Small intestine (tissue), 7 donors: Measurements from ENCODE around the gene HSCB. TPM values are rescaled to one million over a fixed set of nuclear protein-coding genes. Genes with fewer than 3 reads are reported as not detected.
"Not testable (repeated sequence)": the region's sequence is repeated elsewhere in the genome, so short reads cannot be mapped to it uniquely, and the experiment has no call there.

Experiments used
- DNase-seq, 2 donors: peaks; one replicate each; pipeline versions ENCODE4 v3.0.0 to v3.0.0-alpha.2; 2013
- FAIRE-seq: peaks from 2 replicates; lab custom pipeline; 2012; peaks lifted over from hg19 to GRCh38; lab: Jason Lieb, UNC
- H3K27ac ChIP-seq, 3 donors: one replicate each; pipeline ENCODE4 v1.5.1; 2013; ENCODE audit warnings: low read length in 2 of 3, mild to moderate bottlenecking in 2 of 3, control low read depth in 1 of 3, inconsistent platforms in 1 of 3, low read depth in 1 of 3, moderate library complexity in 1 of 3
- H3K27me3 ChIP-seq, 3 donors: one replicate each; pipeline ENCODE4 v1.6.1; 2013; ENCODE audit warnings: low read length in 3 of 3, inconsistent platforms in 1 of 3; ENCODE audit not compliant: control insufficient read depth in 3 of 3, insufficient read depth in 3 of 3
- H3K36me3 ChIP-seq, 3 donors: one replicate each; pipeline ENCODE4 v1.6.1; 2013; ENCODE audit warnings: low read length in 3 of 3, inconsistent platforms in 1 of 3, low read depth in 1 of 3, mild to moderate bottlenecking in 1 of 3, moderate library complexity in 1 of 3; ENCODE audit not compliant: control insufficient read depth in 3 of 3, insufficient read depth in 2 of 3
- H3K4me1 ChIP-seq, 3 donors: one replicate each; pipeline ENCODE4 v1.6.1; 2013; ENCODE audit warnings: low read length in 2 of 3, inconsistent platforms in 1 of 3, low read depth in 1 of 3, mild to moderate bottlenecking in 1 of 3, moderate library complexity in 1 of 3; ENCODE audit not compliant: control insufficient read depth in 3 of 3, insufficient read depth in 2 of 3
- H3K4me3 ChIP-seq, 3 donors: one replicate each; pipeline ENCODE4 v1.5.1; 2013; ENCODE audit warnings: low read length in 3 of 3, control low read depth in 1 of 3, inconsistent platforms in 1 of 3, low read depth in 1 of 3, mild to moderate bottlenecking in 1 of 3, moderate library complexity in 1 of 3
- H3K9me3 ChIP-seq, 2 donors: one replicate each; pipeline ENCODE4 v1.6.1; 2013; ENCODE audit warnings: low read depth in 1 of 2, low read length in 1 of 2; ENCODE audit not compliant: control insufficient read depth in 2 of 2, insufficient read depth in 1 of 2
- WGBS, 3 donors: extraction: QIAGEN DNeasy Blood & Tissue Kit; methylation state at CpG; one replicate each; pipeline ENCODE4 v1.1.7; 2013; 5-methylcytosine and 5-hydroxymethylcytosine counted together
- polyA plus RNA-seq, 4 donors: library from polyadenylated mRNA; stranded (reverse) in 3 of 4; unstranded in 1 of 4; fragments of 200-250 nt in 3 of 4; fragments of 120-200 nt in 1 of 4; gene quantifications; one replicate each; pipeline versions ENCODE4 v1.2.1 to v1.2.3, GENCODE V29; 2013
- donor health status: healthy with polysubstance abuse.
- donor health status: control.
- donor health status: control.
- donor health status: Bipolar disorder and iron deficiency.
- donor health status: healthy.

Gene HSCB
- polyA plus RNA-seq, 4 donors = 19.2 to 24.5 (median 20.3) TPM

- DNase-seq (no peak), FAIRE-seq (no peak)
- H3K27ac ChIP-seq = no peak overlapping the region
- H3K9me3 ChIP-seq = no peaks in the 10 kb centered on the region
- no peaks in the 10 kb centered on the region for H3K4me1 ChIP-seq
- H3K27me3 ChIP-seq = no peaks in the 10 kb centered on the region
- no peak overlapping the region for H3K4me3 ChIP-seq
- 69 to 96% (median 84%) methylated on average over 6 of the region's 6 CpGs for WGBS, 3 donors
- H3K36me3 ChIP-seq = peaks cover 0 to 46% (median 7%) of the 10 kb centered on the region in 3 donors
Measured at GRCh38 chr22:28750471-28750881, 8.6 kb downstream of the HSCB start.

DNA sequence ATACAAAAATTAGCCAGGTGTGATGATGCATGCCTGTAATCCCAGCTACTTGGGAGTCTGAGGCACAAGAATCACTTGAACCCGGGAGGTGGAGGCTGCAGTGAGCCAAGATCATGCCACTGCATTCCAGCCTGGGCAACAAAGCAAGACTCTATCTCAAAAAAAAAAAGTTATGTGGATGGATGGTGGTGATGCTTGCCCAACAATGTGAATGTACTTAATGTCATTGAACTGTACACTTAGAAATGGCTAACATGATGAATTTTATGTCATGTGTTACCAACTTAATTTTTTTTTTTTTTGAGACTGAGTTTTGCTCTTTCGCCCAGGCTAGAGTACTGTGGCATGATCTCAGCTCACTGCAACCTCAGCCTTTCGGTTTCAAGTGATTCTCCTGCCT is 12.7 kb downstream of the HSCB start:
- not testable (repeated sequence) for DNase-seq, H3K4me3 ChIP-seq, H3K4me1 ChIP-seq, H3K9me3 ChIP-seq, H3K27ac ChIP-seq, H3K27me3 ChIP-seq, FAIRE-seq
- 97 to 98% (median 98%) methylated on average over 3 of the region's 3 CpGs for WGBS, 3 donors
- H3K36me3 ChIP-seq = peaks cover 0 to 20% (median 3%) of the 10 kb centered on the region in 3 donors

GRCh38 chr22:28759861-28760560 is 18.2 kb downstream of the HSCB start:
- FAIRE-seq = no peak
- H3K4me1 ChIP-seq = no peaks in the 10 kb centered on the region
- peak overlapping the region in 1 of 3 donors; percentile 22 for H3K27ac ChIP-seq
- H3K36me3 ChIP-seq = peaks cover 0 to 3% (median 0%) of the 10 kb centered on the region in 3 donors
- no peak overlapping the region for H3K4me3 ChIP-seq
- DNase-seq = no peak
- H3K9me3 ChIP-seq = no peaks in the 10 kb centered on the region
- H3K27me3 ChIP-seq = no peaks in the 10 kb centered on the region
- WGBS, 3 donors = 55 to 83% (median 77%) methylated on average over 3 of the region's 3 CpGs

- Histone ChIP-seq H3K4me1 (no peaks in the 10 kb centered on the region), H3K27ac (no peak overlapping the region), H3K9me3 (no peaks in the 10 kb centered on the region), H3K36me3 (no peaks in the 10 kb centered on the region), H3K4me3 (no peak overlapping the region), H3K27me3 (no peaks in the 10 kb centered on the region)
- WGBS, 3 donors = 94 to 99% (median 95%) methylated on average over 10 of the region's 10 CpGs
- DNase-seq (no peak), FAIRE-seq (no peak)
Measured at GRCh38 chr22:28761449-28761755, 19.6 kb downstream of the HSCB start.

- H3K27ac ChIP-seq, H3K36me3 ChIP-seq, H3K9me3 ChIP-seq, FAIRE-seq, H3K27me3 ChIP-seq, H3K4me3 ChIP-seq, DNase-seq, H3K4me1 ChIP-seq: not testable (repeated sequence)
- 91 to 94% (median 93%) methylated on average over 4 of the region's 4 CpGs for WGBS, 3 donors
Measured at GRCh38 chr22:28762000-28762399, 20.2 kb downstream of the HSCB start.

- Histone ChIP-seq H3K27ac (no peak overlapping the region), H3K9me3 (peaks cover 0 to 4% of the 10 kb centered on the region in 2 donors), H3K4me3 (no peak overlapping the region), H3K36me3 (no peaks in the 10 kb centered on the region), H3K27me3 (no peaks in the 10 kb centered on the region), H3K4me1 (no peaks in the 10 kb centered on the region)
- 81 to 94% (median 85%) methylated on average over 3 of the region's 3 CpGs for WGBS, 3 donors
- DNase-seq = no peak
- FAIRE-seq = no peak
Measured at GRCh38 chr22:28766628-28767027, 24.8 kb downstream of the HSCB start.

GRCh38 chr22:28768701-28769393 is 27.0 kb downstream of the HSCB start:
- no peaks in the 10 kb centered on the region for H3K27me3 ChIP-seq
- FAIRE-seq (no peak), DNase-seq (no peak)
- H3K9me3 ChIP-seq = peaks cover 0 to 4% of the 10 kb centered on the region in 2 donors
- H3K4me3 ChIP-seq = no peak overlapping the region
- 85 to 90% (median 88%) methylated on average over 6 of the region's 6 CpGs for WGBS, 3 donors
- H3K27ac ChIP-seq = no peak overlapping the region
- H3K4me1 ChIP-seq = peaks cover 0 to 5% (median 0%) of the 10 kb centered on the region in 3 donors
- no peaks in the 10 kb centered on the region for H3K36me3 ChIP-seq

DNA sequence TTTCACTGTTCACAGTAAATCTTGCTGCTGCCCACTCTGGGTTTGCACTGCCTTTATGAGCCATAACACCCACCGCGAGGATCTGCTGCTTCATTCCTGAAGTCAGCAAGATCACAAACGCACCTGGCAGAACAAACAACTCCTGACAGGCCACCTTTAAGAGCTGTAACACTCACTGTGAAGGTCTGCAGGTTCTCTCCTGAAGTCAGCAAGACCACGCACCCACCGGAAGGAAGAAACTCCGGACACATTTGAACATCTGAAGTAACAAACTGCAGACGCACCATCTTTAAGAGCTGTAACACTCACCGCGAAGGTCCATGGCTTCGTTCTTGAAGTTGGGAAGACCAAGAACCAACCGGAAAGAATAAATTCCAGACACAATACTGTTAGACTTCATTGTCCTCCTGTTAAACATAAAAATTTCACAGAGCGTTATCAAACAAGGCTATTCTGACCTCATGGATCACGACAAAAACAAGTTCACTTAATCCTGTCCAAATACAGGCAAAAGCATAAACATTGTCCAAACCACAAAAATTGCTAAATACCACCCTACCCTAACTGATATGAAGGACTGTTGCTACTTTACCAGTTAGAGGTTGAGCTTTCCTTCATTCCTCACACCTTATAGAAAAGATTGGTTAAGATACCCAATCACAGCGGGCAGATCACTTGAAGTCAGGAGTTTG is 27.7 kb downstream of the HSCB start:
- peaks cover 0 to 8% (median 0%) of the 10 kb centered on the region in 3 donors for H3K4me1 ChIP-seq
- peaks cover 0 to 4% (median 0%) of the 10 kb centered on the region in 3 donors for H3K36me3 ChIP-seq
- FAIRE-seq = no peak
- WGBS, 3 donors = 90 to 93% (median 92%) methylated on average over 14 of the region's 14 CpGs
- H3K4me3 ChIP-seq = no peak overlapping the region
- peaks cover 0 to 4% of the 10 kb centered on the region in 2 donors for H3K9me3 ChIP-seq
- DNase-seq = no peak
- no peak overlapping the region for H3K27ac ChIP-seq
- no peaks in the 10 kb centered on the region for H3K27me3 ChIP-seq
